Measurements from ENCODE around the gene RELN. TPM values are rescaled to one million over a fixed set of nuclear protein-coding genes. Genes with fewer than 3 reads are reported as not detected.

RELN gene
- total and polyA plus RNA-seq, 2 of the 13 experiments (the other 11 are each of a cell fraction or from before 2014, with no cell fraction given), result 315 to 332 TPM

DNA sequence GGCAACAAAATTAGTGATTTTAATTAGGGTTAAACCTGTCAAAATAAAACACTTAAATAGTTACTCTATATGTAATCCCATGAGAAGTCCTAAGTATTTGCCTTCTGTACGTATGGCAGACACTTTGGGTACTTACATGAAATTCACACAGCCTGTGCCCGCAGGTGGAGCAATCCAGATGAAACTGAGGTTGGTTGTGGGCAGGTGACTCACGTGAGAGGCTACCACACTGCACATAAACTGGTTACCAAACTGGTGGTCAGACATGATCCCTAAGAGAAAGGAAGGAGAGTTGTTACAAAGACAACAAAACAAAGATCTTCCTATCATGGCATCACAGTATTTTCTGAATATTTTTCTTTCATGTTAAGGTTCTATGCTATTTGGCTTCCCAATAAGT is 156.1 kb downstream of the RELN start:
- Histone ChIP-seq H3K9ac (ENCODE audit: insufficient read depth, low read depth, low read length) (no peak overlapping the region), H3K27me3 (ENCODE audit: control insufficient read depth in 1 of 2, insufficient read depth in 2 of 2, low read length in 2 of 2) (no peaks in the 10 kb centered on the region; a peak in 1 of 5 replicates), H3K4me2 (ENCODE audit: low read depth, low read length) (no peak overlapping the region), H3K4me3 (replicated peaks in 1 of 3; ENCODE audit: insufficient read depth in 1 of 3, low read depth in 2 of 3, low read length in 3 of 3) (no peak overlapping the region), H3K36me3 (replicated peaks in 1 of 2; ENCODE audit: control insufficient read depth in 1 of 2, insufficient read depth in 2 of 2, low read length in 2 of 2) (peaks cover 0 to 26% of the 10 kb centered on the region in 2 experiments; a peak in 3 of 5 replicates), H3K27ac (ENCODE audit: extremely low read length, insufficient read depth, low read length) (no peak overlapping the region), H3K4me1 (ENCODE audit: insufficient read depth, low read length) (no peaks in the 10 kb centered on the region), H4K20me1 (ENCODE audit: insufficient read depth, low read length) (peaks cover 2% of the 10 kb centered on the region; the same call in 1 of the 2 replicates), H2AFZ (ENCODE audit: low read length) (no peak overlapping the region), H3K9me3 (ENCODE audit: low read length) (no peaks in the 10 kb centered on the region), H3K79me2 (ENCODE audit: insufficient read depth, low read length) (peaks cover 2% of the 10 kb centered on the region)
- no peak for FAIRE-seq
- POLR2A ChIA-PET, result no interaction called here
- in situ Hi-C loops (cut with HindIII; ENCODE audit: extremely low pct_ligation_motif_present, low pct_unique_long_range_greater_than_20kb) (no loop called here), intact Hi-C loops (cut with micrococcal nuclease; ENCODE audit: unreplicated experiment) (no loop called here)
- WGBS (ENCODE audit: low lambda C conversion rate), result 78% methylated on average over 3 of the region's 3 CpGs
- no peak for ATAC-seq
- no peak for TF ChIP-seq CENPX (CRISPR knock-in tag; IDR thresholded peaks at IDR 0.05)
- no peak for TF ChIP-seq PAF1 (CRISPR knock-in tag; IDR thresholded peaks at IDR 0.05)
- TF ChIP-seq ZBTB42 (CRISPR knock-in tag; IDR thresholded peaks at IDR 0.05), result no peak
- TF ChIP-seq ZUFSP (CRISPR knock-in tag; IDR thresholded peaks at IDR 0.05; ENCODE audit: borderline replicate concordance), result no peak
- TF ChIP-seq, protein P1, sequence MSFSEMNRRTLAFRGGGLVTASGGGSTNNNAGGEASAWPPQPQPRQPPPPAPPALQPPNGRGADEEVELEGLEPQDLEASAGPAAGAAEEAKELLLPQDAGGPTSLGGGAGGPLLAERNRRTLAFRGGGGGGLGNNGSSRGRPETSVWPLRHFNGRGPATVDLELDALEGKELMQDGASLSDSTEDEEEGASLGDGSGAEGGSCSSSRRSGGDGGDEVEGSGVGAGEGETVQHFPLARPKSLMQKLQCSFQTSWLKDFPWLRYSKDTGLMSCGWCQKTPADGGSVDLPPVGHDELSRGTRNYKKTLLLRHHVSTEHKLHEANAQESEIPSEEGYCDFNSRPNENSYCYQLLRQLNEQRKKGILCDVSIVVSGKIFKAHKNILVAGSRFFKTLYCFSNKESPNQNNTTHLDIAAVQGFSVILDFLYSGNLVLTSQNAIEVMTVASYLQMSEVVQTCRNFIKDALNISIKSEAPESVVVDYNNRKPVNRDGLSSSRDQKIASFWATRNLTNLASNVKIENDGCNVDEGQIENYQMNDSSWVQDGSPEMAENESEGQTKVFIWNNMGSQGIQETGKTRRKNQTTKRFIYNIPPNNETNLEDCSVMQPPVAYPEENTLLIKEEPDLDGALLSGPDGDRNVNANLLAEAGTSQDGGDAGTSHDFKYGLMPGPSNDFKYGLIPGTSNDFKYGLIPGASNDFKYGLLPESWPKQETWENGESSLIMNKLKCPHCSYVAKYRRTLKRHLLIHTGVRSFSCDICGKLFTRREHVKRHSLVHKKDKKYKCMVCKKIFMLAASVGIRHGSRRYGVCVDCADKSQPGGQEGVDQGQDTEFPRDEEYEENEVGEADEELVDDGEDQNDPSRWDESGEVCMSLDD (CRISPR knock-in tag; IDR thresholded peaks at IDR 0.05; ENCODE audit: borderline replicate concordance), result no peak
- TF ChIP-seq ZNF777 (CRISPR knock-in tag; IDR thresholded peaks at IDR 0.05), result no peak
- TF ChIP-seq, protein P2, sequence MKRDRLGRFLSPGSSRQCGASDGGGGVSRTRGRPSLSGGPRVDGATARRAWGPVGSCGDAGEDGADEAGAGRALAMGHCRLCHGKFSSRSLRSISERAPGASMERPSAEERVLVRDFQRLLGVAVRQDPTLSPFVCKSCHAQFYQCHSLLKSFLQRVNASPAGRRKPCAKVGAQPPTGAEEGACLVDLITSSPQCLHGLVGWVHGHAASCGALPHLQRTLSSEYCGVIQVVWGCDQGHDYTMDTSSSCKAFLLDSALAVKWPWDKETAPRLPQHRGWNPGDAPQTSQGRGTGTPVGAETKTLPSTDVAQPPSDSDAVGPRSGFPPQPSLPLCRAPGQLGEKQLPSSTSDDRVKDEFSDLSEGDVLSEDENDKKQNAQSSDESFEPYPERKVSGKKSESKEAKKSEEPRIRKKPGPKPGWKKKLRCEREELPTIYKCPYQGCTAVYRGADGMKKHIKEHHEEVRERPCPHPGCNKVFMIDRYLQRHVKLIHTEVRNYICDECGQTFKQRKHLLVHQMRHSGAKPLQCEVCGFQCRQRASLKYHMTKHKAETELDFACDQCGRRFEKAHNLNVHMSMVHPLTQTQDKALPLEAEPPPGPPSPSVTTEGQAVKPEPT (CRISPR knock-in tag; IDR thresholded peaks at IDR 0.05; ENCODE audit: low read depth), result no peak
- no peak for DNase-seq (ENCODE audit: low spot score)
- CTCF ChIA-PET (ENCODE audit: low intra/inter-chr PET ratio, low total read pairs), result no interaction called here
- no TSS peak for BruUV-seq (replicated peaks)
